Muscle of leg (tissue), 11 donors: ENCODE data around the gene CARMIL1. TPM values are rescaled to one million over a fixed set of nuclear protein-coding genes. Genes with fewer than 3 reads are reported as not detected.

ENCODE experiments used
- DNase-seq: peaks from one replicate; pipeline ENCODE4 v3.0.0; 2013
- H3K27ac ChIP-seq: one replicate; pipeline ENCODE4 v1.5.1; 2013; ENCODE audit warnings: mild to moderate bottlenecking, low read length, control low read depth
- H3K27me3 ChIP-seq: one replicate; pipeline ENCODE4 v1.6.1; 2013; ENCODE audit warnings: low read length; ENCODE audit not compliant: control insufficient read depth, insufficient read depth
- H3K36me3 ChIP-seq: one replicate; pipeline ENCODE4 v1.6.1; 2013; ENCODE audit warnings: low read length; ENCODE audit not compliant: control insufficient read depth, insufficient read depth
- H3K4me1 ChIP-seq: one replicate; pipeline ENCODE4 v1.6.1; 2013; ENCODE audit warnings: low read length; ENCODE audit not compliant: control insufficient read depth, insufficient read depth
- H3K4me3 ChIP-seq: one replicate; pipeline ENCODE4 v1.5.1; 2013; ENCODE audit warnings: low read length, control low read depth
- H3K9me3 ChIP-seq: replicated peaks from 2 replicates; pipeline ENCODE4 v1.6.1; 2013; ENCODE audit warnings: low read depth, low read length; ENCODE audit not compliant: control insufficient read depth
- WGBS: methylation state at CpG from one replicate; pipeline ENCODE4 v1.1.5; 2013; ENCODE audit warnings: missing lambda C conversion rate; ENCODE audit not compliant: insufficient coverage; 5-methylcytosine and 5-hydroxymethylcytosine counted together
- polyA plus RNA-seq, 8 donors: library from polyadenylated mRNA; unstranded; fragments of 120-200 nt; gene quantifications; one replicate each; pipeline versions ENCODE4 v1.2.1 to v1.2.3, GENCODE V29; 2013; ENCODE audit warnings: inconsistent platforms in 1 of 8, low replicate concordance in 1 of 8; ENCODE audit not compliant: insufficient read length in 8 of 8, insufficient read depth in 1 of 8
- total RNA-seq: library from RNA; stranded (reverse); fragments of 120-200 nt; gene quantifications from one replicate; pipeline ENCODE4 v1.2.4, GENCODE V29; 2013

CARMIL1 gene
- total and polyA plus RNA-seq, 9 donors: 3.1 to 6.4 (median 3.6) TPM

DNA sequence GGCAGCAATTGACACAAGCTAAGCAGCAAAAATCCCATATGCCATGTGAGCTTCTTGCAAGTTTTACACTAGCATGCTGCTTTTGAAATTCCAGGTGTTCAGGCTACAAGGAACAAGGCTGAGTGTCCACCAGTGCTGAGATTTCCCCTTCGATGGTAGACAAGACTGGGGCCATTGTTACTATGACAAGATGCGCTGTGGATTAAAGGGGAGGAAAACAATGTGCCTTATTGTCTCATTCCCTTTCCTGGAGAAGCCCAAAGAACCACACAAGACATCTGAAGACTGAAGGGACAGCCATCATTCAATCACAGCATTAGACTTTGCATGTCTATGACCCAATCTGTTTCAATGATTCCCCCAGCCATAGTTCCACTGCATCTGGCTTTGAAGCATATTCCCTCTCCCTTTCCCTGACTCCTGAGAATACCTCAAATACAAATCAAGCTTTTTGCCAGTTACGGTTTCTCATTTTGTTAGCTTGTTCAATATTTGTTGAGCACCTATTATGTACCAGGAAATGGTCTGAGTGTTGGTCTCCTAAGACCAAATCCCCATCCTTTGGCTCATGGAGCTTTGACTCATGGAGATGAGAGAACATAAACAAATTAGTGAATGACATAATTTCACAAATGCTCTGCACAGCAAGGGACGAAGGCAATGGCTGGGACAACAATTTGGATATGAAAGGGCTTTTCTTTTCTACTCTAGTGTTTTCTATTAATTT lies 349.5 kb downstream of the CARMIL1 start:
- H3K27me3 ChIP-seq: no peaks in the 10 kb centered on the region

DNA sequence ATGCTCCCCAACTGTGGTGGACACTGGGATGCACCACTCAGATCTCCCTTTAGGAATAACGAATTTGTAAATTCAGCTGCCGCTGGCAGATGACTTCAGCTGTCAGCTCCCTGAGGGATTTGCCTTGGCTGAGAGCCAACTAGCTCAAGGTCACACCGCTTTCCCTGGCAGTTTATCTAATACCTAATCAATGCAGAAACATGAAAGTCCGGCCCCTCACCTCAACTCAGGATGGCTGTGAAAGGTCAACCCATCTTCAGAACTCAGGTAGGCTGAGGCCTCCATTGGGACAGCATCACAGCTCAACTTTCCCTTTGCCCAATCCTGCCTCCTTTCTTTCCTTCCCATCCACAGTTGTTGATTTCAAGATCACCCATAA lies 350.0 kb downstream of the CARMIL1 start:
- Histone ChIP-seq H3K9me3 (no peaks in the 10 kb centered on the region), H3K27me3 (no peaks in the 10 kb centered on the region), H3K4me3 (no peak overlapping the region), H3K36me3 (no peaks in the 10 kb centered on the region), H3K4me1 (no peaks in the 10 kb centered on the region), H3K27ac (no peak overlapping the region)
- 69% methylated on average over 4 of the region's 4 CpGs for WGBS
- DNase-seq: no peak

More for the DNA sequence above, 349.5 kb downstream of the CARMIL1 start:
- H3K36me3 ChIP-seq: no peaks in the 10 kb centered on the region
- H3K9me3 ChIP-seq: no peaks in the 10 kb centered on the region
- H3K4me1 ChIP-seq: no peaks in the 10 kb centered on the region
- H3K4me3 ChIP-seq: no peak overlapping the region
- H3K27ac ChIP-seq: no peak overlapping the region
- WGBS: 100% methylated on average over 1 of the region's 4 CpGs
- DNase-seq: no peak

DNA sequence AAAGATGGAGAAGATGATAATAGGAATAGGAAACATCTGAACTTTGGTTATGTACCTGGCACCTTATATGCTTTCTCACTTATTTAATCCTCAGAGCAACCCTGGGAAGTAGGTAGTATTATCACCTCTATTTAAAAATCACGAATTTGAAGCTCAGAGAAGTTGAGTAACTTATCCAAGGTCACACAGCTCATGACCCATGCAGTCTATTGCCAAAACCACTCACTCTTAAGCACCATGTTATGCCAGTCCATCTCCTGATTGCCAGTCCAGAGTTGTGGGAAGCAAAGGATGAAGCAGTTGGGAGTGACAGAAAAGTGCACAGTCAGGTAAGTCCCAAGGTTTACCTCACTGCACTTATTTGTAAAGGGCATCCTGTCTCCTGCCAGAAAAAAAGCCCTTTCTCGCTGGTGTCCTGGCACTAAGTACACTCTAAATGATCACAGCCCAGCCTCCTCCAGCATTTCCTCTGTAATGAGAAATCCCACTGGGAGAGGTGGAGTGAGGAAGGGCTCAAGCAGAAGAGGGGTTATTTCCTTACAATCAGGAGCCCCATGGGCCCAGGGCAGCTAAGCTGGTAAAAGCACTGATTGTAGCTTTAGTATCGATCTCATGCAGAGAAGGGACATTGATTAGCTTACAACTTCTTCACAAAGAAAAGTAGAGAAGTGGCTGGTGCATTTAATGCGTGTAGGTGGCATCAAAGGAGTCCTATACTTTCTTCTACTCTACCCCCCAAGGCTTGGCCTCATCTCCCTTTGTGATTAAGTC lies 351.5 kb downstream of the CARMIL1 start:
- Histone ChIP-seq H3K36me3 (no peaks in the 10 kb centered on the region), H3K9me3 (no peaks in the 10 kb centered on the region), H3K27ac (no peak overlapping the region), H3K27me3 (no peaks in the 10 kb centered on the region), H3K4me3 (no peak overlapping the region), H3K4me1 (no peaks in the 10 kb centered on the region)
- no peak for DNase-seq
- WGBS: no CpG with 5 or more reads among the region's 4 CpGs

DNA sequence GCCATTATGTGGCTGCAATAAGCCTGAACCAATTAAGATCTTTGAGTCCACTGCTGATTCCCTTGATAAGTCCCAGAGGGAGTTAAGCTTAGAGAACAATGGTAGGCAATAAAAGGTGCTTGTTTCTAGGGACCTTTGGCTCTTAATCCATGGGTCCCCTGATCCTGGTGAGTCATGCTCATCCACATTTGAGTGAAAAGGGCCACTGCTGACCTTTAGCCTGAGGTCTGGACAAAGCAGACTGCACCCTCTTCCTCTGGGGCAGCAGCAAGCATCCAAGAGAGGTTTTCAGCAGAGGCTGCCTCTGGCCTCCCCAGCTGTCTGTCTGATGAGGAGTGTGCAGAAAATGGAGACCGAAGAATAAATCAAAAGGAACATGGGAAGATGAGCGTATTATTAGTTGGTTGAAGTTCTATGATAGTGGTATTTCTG lies 356.7 kb downstream of the CARMIL1 start:
- Histone ChIP-seq H3K36me3 (no peaks in the 10 kb centered on the region), H3K27ac (no peak overlapping the region), H3K4me1 (no peaks in the 10 kb centered on the region), H3K4me3 (no peak overlapping the region), H3K9me3 (no peaks in the 10 kb centered on the region), H3K27me3 (no peaks in the 10 kb centered on the region)
- WGBS: no CpG with 5 or more reads among the region's 2 CpGs
- DNase-seq: no peak

DNA sequence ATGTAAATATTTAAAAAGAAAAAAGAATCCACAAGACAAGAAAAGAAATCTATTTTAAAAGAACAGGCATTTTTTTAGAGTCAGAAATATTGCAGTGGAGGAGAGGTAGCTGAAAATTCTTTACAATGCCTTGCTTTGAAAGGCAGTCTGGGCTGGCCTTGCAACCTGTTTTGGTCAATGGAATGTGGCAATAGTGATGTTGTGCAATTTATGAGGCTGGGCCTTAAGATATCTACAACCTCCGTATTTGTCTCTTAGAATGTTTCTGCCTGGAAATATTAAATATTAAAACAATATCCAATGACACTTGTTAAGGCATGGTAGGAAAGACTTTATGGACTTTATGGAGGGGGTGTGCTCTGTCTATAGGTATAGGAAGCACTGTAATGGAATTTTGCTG lies 358.0 kb downstream of the CARMIL1 start:
- no peak overlapping the region for H3K4me3 ChIP-seq
- H3K4me1 ChIP-seq: no peaks in the 10 kb centered on the region
- H3K9me3 ChIP-seq: no peaks in the 10 kb centered on the region
- no peaks in the 10 kb centered on the region for H3K27me3 ChIP-seq
- WGBS: no CpG with 5 or more reads among the region's 1 CpG
- H3K36me3 ChIP-seq: no peaks in the 10 kb centered on the region
- no peak for DNase-seq
- H3K27ac ChIP-seq: no peak overlapping the region

DNA sequence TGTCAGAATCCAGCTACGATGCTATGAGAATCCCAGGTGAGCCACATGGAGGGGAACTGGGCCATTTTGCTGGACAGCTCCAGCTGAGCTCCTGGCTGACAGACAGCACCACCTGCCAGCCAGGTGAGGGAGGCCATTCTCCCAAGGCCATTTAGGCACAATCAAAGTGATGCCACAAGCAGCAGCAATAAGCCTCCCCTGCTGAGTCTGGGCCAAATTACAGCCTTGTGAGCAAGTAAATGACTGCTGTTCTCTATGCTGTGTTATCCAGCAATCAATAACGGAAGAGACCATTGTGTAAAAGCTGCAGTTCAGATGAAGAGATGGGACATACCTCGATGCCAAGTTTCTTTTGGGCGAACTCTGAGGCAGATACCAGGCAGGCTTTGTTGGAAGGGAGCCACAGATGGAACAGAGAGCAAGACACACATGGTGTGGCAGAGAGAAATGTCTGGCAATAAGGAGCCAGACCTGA lies 358.8 kb downstream of the CARMIL1 start:
- Histone ChIP-seq H3K4me1 (no peaks in the 10 kb centered on the region), H3K36me3 (no peaks in the 10 kb centered on the region), H3K9me3 (no peaks in the 10 kb centered on the region), H3K27ac (no peak overlapping the region), H3K4me3 (no peak overlapping the region), H3K27me3 (no peaks in the 10 kb centered on the region)
- no peak for DNase-seq
- WGBS: 42% methylated on average over 4 of the region's 4 CpGs

DNA sequence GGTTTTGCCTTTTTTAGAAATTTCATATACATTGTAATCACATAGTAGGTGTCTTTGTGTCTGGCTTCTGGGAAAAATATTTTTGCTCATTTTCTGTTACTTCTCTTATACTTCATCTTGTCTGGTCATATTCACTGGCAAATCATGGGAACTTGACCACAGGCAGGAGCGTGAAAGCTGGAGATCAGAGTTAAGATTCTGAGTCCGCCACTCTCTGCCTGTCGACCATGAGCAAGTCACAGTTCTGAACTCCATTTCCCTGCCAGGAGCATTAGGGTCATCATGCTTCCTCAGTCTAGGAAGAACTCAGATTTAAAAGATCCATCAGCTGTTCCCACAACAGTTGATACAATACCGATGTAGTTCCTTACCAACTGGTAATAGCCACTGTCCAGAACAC lies 360.5 kb downstream of the CARMIL1 start:
- Histone ChIP-seq H3K4me1 (no peaks in the 10 kb centered on the region), H3K27me3 (no peaks in the 10 kb centered on the region), H3K27ac (no peak overlapping the region), H3K36me3 (no peaks in the 10 kb centered on the region), H3K4me3 (no peak overlapping the region), H3K9me3 (no peaks in the 10 kb centered on the region)
- 88% methylated on average over 4 of the region's 4 CpGs for WGBS
- no peak for DNase-seq

DNA sequence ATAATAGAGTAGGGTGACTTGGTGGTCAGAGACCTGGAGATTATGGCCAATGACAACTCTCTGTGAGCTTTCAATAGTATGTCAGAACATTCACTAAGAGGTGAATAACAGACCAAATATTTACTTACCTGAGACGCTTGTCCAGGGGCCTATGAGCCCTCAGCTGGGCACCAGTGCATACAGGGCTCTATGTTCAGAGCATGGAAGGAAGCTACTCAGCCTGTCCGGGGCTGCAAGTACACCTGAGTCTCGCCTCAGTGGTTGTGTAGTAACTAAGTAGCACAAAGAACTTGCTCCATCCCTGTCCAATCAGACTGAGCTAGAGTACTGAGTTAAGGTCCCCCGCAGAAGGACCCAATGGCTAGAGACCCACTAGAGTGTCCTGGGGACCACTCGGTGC lies 361.3 kb downstream of the CARMIL1 start:
- 85% methylated on average over 4 of the region's 5 CpGs for WGBS
- Histone ChIP-seq H3K27me3 (no peaks in the 10 kb centered on the region), H3K9me3 (no peaks in the 10 kb centered on the region), H3K36me3 (no peaks in the 10 kb centered on the region), H3K4me1 (no peaks in the 10 kb centered on the region), H3K27ac (no peak overlapping the region), H3K4me3 (no peak overlapping the region)
- no peak for DNase-seq

DNA sequence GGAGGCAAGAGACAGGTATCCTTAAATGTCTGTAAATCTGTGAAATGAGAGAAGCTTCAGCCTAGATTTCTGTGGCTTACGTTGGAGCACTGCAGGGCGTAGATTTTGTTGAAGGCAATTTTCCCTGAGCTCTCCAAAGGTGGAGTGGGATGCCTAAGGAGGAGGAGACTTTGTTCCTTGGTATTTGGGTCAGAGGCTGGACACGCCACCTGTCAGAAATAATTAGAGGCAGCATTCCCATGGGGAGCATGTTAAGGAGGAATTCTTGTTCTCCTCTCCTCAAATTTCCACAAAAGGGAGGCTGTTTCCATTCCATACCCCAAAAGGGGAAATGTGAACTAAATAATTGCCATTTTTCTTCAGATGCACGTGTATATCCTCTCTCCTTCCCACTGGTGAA lies 361.7 kb downstream of the CARMIL1 start:
- H3K36me3 ChIP-seq: no peaks in the 10 kb centered on the region
- H3K4me3 ChIP-seq: no peak overlapping the region
- no peaks in the 10 kb centered on the region for H3K27me3 ChIP-seq
- WGBS: 78% methylated on average over 2 of the region's 4 CpGs
- no peaks in the 10 kb centered on the region for H3K4me1 ChIP-seq
- H3K27ac ChIP-seq: no peak overlapping the region
- DNase-seq: no peak
- H3K9me3 ChIP-seq: no peaks in the 10 kb centered on the region

DNA sequence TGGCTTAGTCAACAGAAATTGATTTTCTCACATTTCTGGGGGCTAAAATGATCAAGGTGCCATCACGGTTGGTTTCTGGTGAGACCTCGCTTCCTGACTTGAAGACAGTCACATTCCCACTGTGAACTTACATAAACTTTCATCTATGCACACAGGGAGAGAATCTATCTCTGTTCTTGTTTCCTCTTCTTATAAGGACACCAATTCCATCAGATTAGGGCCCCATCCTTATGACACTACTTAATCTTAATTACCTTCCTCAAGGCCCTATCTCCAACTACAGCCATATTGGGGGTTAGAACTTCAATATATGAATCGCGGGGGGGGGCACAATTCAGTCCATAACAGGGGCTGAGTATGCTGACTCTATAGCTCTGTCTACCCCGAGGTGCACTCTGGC lies 362.2 kb downstream of the CARMIL1 start:
- no peaks in the 10 kb centered on the region for H3K36me3 ChIP-seq
- H3K4me1 ChIP-seq: no peaks in the 10 kb centered on the region
- no peak overlapping the region for H3K4me3 ChIP-seq
- no peak overlapping the region for H3K27ac ChIP-seq
- no peaks in the 10 kb centered on the region for H3K9me3 ChIP-seq
- H3K27me3 ChIP-seq: no peaks in the 10 kb centered on the region
- 86% methylated on average over 2 of the region's 5 CpGs for WGBS
- DNase-seq: no peak
